Endothelial cell of umbilical vein (primary cell): Measurements from ENCODE around the gene ATP10A. TPM values are rescaled to one million over a fixed set of nuclear protein-coding genes. Genes with fewer than 3 reads are reported as not detected.

Source experiments
- BruUV-seq: library from RNA; stranded (reverse); fragments of 400-500 nt; replicated peaks from 2 replicates; lab custom pipeline; 2021; lab: Mats Ljungman, UMichigan
- CTCF ChIA-PET: fragments of 300-600, 350-600 bp; sonication (Branson Sonifier 250); formaldehyde crosslinking; loops from one replicate; lab custom pipeline; 2021; ENCODE audit warnings: antibody characterized with exemption, inconsistent platforms; lab: Charles Lee
- POLR2A ChIA-PET: fragments of 300-600, 350-600 bp; sonication (Branson Sonifier 250); formaldehyde crosslinking; loops from one replicate; lab custom pipeline; 2021; ENCODE audit warnings: antibody characterized with exemption, inconsistent platforms; lab: Charles Lee
- DNase-seq: peaks from one replicate; pipeline ENCODE4 v3.0.0-alpha.2; 2011; ENCODE audit warnings: low read depth, low spot score
- FAIRE-seq: peaks from 2 replicates; lab custom pipeline; 2011; peaks lifted over from hg19 to GRCh38; lab: Jason Lieb, UNC
- H2AFZ ChIP-seq: 2 replicates; pipeline ENCODE4 v1.6.0; 2012; ENCODE audit warnings: low read depth, low read length, control low read depth, inconsistent platforms
- H3K27ac ChIP-seq: 2 replicates; pipeline ENCODE4 v1.5.1; 2011; ENCODE audit warnings: low read depth, mild to moderate bottlenecking, control low read depth, low read length, moderate library complexity; ENCODE audit not compliant: insufficient read depth
- H3K27me3 ChIP-seq, 2 experiments: 2 replicates each; pipeline versions ENCODE4 v1.6.0 to v1.6.1; 2011; ENCODE audit warnings: low read length in 2 of 2, mixed read lengths in 1 of 2; ENCODE audit not compliant: control insufficient read depth in 2 of 2, insufficient read depth in 2 of 2
- H3K36me3 ChIP-seq, 2 experiments: 2 replicates in 1 of 2; 3 replicates in 1 of 2; pipeline ENCODE4 v1.5.1; 2011; ENCODE audit warnings: low read length in 2 of 2, mild to moderate bottlenecking in 1 of 2, moderate library complexity in 1 of 2; ENCODE audit not compliant: control insufficient read depth in 2 of 2, insufficient read depth in 2 of 2; ENCODE audit errors: extremely low read depth in 1 of 2
- H3K4me1 ChIP-seq: 3 replicates; pipeline ENCODE4 v1.5.1; 2011; ENCODE audit warnings: mild to moderate bottlenecking, low read length; ENCODE audit not compliant: control insufficient read depth, insufficient read depth; ENCODE audit errors: extremely low read depth
- H3K4me2 ChIP-seq: 2 replicates; pipeline ENCODE4 v1.6.1; 2011; ENCODE audit warnings: low read length, control low read depth, mixed read lengths; ENCODE audit not compliant: insufficient read depth
- H3K4me3 ChIP-seq, 3 experiments: fragments of 200-600 bp in 1 of 3; sonication (generic), shearing (Covaris generic) in 1 of 3; replicated peaks in 1 of 3; 2 replicates each; pipeline ENCODE4 v1.5.1; 2011 to 2016; ENCODE audit warnings: control low read depth in 3 of 3, low read length in 3 of 3, mild to moderate bottlenecking in 2 of 3, inconsistent platforms in 1 of 3, low read depth in 1 of 3, moderate library complexity in 1 of 3; ENCODE audit not compliant: insufficient read depth in 1 of 3
- H3K79me2 ChIP-seq: 2 replicates; pipeline ENCODE4 v1.6.0; 2012; ENCODE audit warnings: low read length, inconsistent platforms; ENCODE audit not compliant: control insufficient read depth, insufficient read depth
- H3K9ac ChIP-seq: replicated peaks from 2 replicates; pipeline ENCODE3; 2011; ENCODE audit warnings: low read length, control low read depth; ENCODE audit not compliant: insufficient read depth; ENCODE audit errors: extremely low read depth
- H3K9me1 ChIP-seq: replicated peaks from 3 replicates; pipeline ENCODE4 v1.6.0; 2011; ENCODE audit warnings: mild to moderate bottlenecking, low read length; ENCODE audit not compliant: control insufficient read depth, insufficient read depth; ENCODE audit errors: extremely low read depth
- H3K9me3 ChIP-seq: replicated peaks from 2 replicates; pipeline ENCODE4 v1.5.1; 2012; ENCODE audit warnings: low read length, inconsistent platforms; ENCODE audit not compliant: control insufficient read depth, insufficient read depth
- H4K20me1 ChIP-seq: replicated peaks from 2 replicates; pipeline ENCODE3; 2011; ENCODE audit warnings: mild to moderate bottlenecking, low read length; ENCODE audit not compliant: control insufficient read depth, insufficient read depth; ENCODE audit errors: extremely low read depth
- EZH2 ChIP-seq: IDR thresholded peaks from 2 replicates; pipeline ENCODE4 v1.6.1; 2012; ENCODE audit warnings: borderline replicate concordance, low read depth, mild to moderate bottlenecking, moderate library complexity, low read length, inconsistent platforms; ENCODE audit not compliant: severe bottlenecking
- FOS ChIP-seq: IDR thresholded peaks from 2 replicates; pipeline ENCODE4 v1.6.1; 2011; ENCODE audit warnings: mild to moderate bottlenecking, low read length, moderate library complexity, borderline replicate concordance; ENCODE audit not compliant: insufficient read depth
- GATA2 ChIP-seq: IDR thresholded peaks from 2 replicates; pipeline ENCODE4 v1.7.0; 2011; ENCODE audit warnings: low read depth, mild to moderate bottlenecking, moderate library complexity, mixed read lengths, low read length; ENCODE audit not compliant: insufficient read length, insufficient read depth
- JUN ChIP-seq: IDR thresholded peaks from 2 replicates; pipeline ENCODE4 v1.6.1; 2011; ENCODE audit warnings: borderline replicate concordance, low read depth; ENCODE audit not compliant: insufficient read length, insufficient read depth
- MYC ChIP-seq: IDR thresholded peaks from one replicate; pipeline ENCODE4 v1.6.1; 2011; ENCODE audit warnings: mild to moderate bottlenecking, low read depth, low read length
- POLR2A ChIP-seq: IDR thresholded peaks from 2 replicates; pipeline ENCODE4 v1.6.1; 2012; ENCODE audit warnings: low read depth, mild to moderate bottlenecking, control low read depth, low read length
- POLR2AphosphoS5 ChIP-seq: IDR thresholded peaks from 2 replicates; pipeline ENCODE4 v1.6.1; 2012; ENCODE audit warnings: low read depth, mild to moderate bottlenecking, control low read depth, low read length, moderate library complexity; ENCODE audit not compliant: insufficient read depth
- dilution Hi-C: fragments of 300-500 bp; cut with MboI; formaldehyde crosslinking; loops from one replicate; pipeline ENCODE4 v1.15.0; 2019; ENCODE audit warnings: low sequenced_read_pairs; ENCODE audit not compliant: extremely low pct_ligation_motif_present
- intact Hi-C: fragments of 100-400 bp; cut with micrococcal nuclease; formaldehyde crosslinking; loops from one replicate; pipeline ENCODE4 v1.10.0; 2022
- polyA plus RNA-seq, 4 experiments: library from polyadenylated mRNA; depleted of rRNA in 3 of 4; stranded (reverse) in 3 of 4; unstranded in 1 of 4; fragments of >200 nt; gene quantifications; 2 replicates each; pipeline versions ENCODE4 v1.2.1 to v1.2.3, GENCODE V29; 2011 to 2012; ENCODE audit warnings: missing spikeins in 1 of 4
- total RNA-seq: library from RNA; stranded (reverse); gene quantifications from 2 replicates; pipeline ENCODE4 v1.2.3, GENCODE V29; 2021
- TF ChIP-seq, protein P1 (sequence below): IDR thresholded peaks from 2 replicates; pipeline ENCODE4 v1.6.1; 2011; ENCODE audit not compliant: insufficient read depth, insufficient read length
- TF ChIP-seq, protein P2 (sequence below), 2 donors: IDR thresholded peaks; 1 replicate in 1 of 2; 2 replicates in 1 of 2; pipeline ENCODE4 v1.5.1; 2011; ENCODE audit warnings: low read length in 2 of 2, mild to moderate bottlenecking in 2 of 2, moderate library complexity in 2 of 2, control low read depth in 1 of 2, inconsistent platforms in 1 of 2, low read depth in 1 of 2; ENCODE audit not compliant: insufficient read depth in 1 of 2; ENCODE audit errors: extremely low read depth in 1 of 2

The ATP10A gene
- total and polyA plus RNA-seq, 2 donors (not counting 3 experiments of a cell fraction or from before 2014, with no cell fraction given) = not detected

DNA sequence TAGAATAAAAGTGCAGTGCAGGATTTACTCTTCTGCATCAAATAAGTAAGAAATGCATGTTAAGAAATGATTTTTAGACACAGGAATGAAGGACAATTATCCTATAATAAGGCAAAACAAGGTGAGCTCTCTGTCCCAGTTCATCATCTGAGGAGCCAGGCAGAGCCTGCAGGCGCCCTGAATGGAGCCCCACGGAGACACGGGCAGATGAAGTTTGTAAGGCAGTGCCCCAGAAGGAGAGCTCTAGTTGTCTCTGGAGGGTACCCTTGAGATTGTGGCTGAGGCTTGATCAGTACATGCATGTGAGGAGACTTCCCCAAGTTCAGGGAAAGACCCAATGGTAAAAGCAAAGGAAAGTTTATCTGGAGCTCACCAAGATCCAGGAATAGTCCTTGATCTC lies 50.3 kb downstream of the ATP10A start:
- H3K27ac ChIP-seq = no peak overlapping the region
- H3K9ac ChIP-seq = no peak overlapping the region
- dilution Hi-C loops = no loop called here
- H3K27me3 ChIP-seq = no peaks in the 10 kb centered on the region
- no peaks in the 10 kb centered on the region for H4K20me1 ChIP-seq
- no peak overlapping the region for H3K4me2 ChIP-seq
- no peak overlapping the region for H2AFZ ChIP-seq
- H3K9me1 ChIP-seq = no peaks in the 10 kb centered on the region
- FAIRE-seq = no peak
- ChIA-PET POLR2A (no interaction called here), CTCF (no interaction called here)
- H3K79me2 ChIP-seq = no peaks in the 10 kb centered on the region
- no peaks in the 10 kb centered on the region for H3K4me1 ChIP-seq
- H3K36me3 ChIP-seq = no peaks in the 10 kb centered on the region
- peaks cover 3% of the 10 kb centered on the region for H3K9me3 ChIP-seq
- TF ChIP-seq JUN (no peak), POLR2AphosphoS5 (no peak), FOS (no peak), MYC (no peak), GATA2 (no peak), POLR2A (no peak), EZH2 (no peak)
- TF ChIP-seq, protein P1, sequence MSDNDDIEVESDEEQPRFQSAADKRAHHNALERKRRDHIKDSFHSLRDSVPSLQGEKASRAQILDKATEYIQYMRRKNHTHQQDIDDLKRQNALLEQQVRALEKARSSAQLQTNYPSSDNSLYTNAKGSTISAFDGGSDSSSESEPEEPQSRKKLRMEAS = no peak
- TF ChIP-seq, protein P2, sequence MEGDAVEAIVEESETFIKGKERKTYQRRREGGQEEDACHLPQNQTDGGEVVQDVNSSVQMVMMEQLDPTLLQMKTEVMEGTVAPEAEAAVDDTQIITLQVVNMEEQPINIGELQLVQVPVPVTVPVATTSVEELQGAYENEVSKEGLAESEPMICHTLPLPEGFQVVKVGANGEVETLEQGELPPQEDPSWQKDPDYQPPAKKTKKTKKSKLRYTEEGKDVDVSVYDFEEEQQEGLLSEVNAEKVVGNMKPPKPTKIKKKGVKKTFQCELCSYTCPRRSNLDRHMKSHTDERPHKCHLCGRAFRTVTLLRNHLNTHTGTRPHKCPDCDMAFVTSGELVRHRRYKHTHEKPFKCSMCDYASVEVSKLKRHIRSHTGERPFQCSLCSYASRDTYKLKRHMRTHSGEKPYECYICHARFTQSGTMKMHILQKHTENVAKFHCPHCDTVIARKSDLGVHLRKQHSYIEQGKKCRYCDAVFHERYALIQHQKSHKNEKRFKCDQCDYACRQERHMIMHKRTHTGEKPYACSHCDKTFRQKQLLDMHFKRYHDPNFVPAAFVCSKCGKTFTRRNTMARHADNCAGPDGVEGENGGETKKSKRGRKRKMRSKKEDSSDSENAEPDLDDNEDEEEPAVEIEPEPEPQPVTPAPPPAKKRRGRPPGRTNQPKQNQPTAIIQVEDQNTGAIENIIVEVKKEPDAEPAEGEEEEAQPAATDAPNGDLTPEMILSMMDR (IDR thresholded peaks at IDR 0.05; ENCODE audit: extremely low read depth in 1 of 2, insufficient read depth in 1 of 2, low read depth in 1 of 2, low read length in 2 of 2) = no peak
- intact Hi-C loops = loop anchor here (10.0 kb wide), 1 partner anchor 52 kb away; the partner anchor contains the start of gene ATP10A
- no TSS peak for BruUV-seq
- no peak for DNase-seq
- no peak overlapping the region for H3K4me3 ChIP-seq
